GM12878 (cell line): ENCODE measurements around the gene RNF34.

Experiments
- EZH2 ChIP-seq: IDR thresholded peaks from 2 replicates; pipeline ENCODE4 v1.6.1; 2012; ENCODE audit warnings: low read depth, mild to moderate bottlenecking, control low read depth, inconsistent platforms, low read length, borderline replicate concordance; ENCODE audit not compliant: control insufficient read depth
- FOXM1 ChIP-seq: IDR thresholded peaks from 2 replicates; pipeline ENCODE4 v1.6.1; 2012; ENCODE audit warnings: low read depth, mild to moderate bottlenecking, inconsistent platforms, low read length, moderate library complexity
- HDGF ChIP-seq: fragments of 450-650 bp; IDR thresholded peaks from 2 replicates; pipeline ENCODE4 v1.6.1; 2016; ENCODE audit warnings: antibody characterized with exemption
- IRF3 ChIP-seq: fragments of 450-650 bp; IDR thresholded peaks from 2 replicates; pipeline ENCODE4 v1.6.1; 2014; ENCODE audit warnings: mild to moderate bottlenecking
- JUNB ChIP-seq: IDR thresholded peaks from 2 replicates; pipeline ENCODE4 v1.6.1; 2016; ENCODE audit warnings: antibody characterized with exemption, mild to moderate bottlenecking
- POLR2A ChIP-seq: IDR thresholded peaks from 2 replicates; pipeline ENCODE4 v1.6.1; 2011; ENCODE audit warnings: low read depth, mild to moderate bottlenecking, low read length
- POLR2AphosphoS5 ChIP-seq: IDR thresholded peaks from 2 replicates; pipeline ENCODE4 v1.6.1; 2011; ENCODE audit warnings: mild to moderate bottlenecking, low read length, inconsistent platforms
- RCOR1 ChIP-seq: conservative IDR thresholded peaks from 2 replicates; pipeline ENCODE4 v1.6.1; 2012; ENCODE audit warnings: low read depth, low read length, improper control_type of control experiment
- TAF1 ChIP-seq: IDR thresholded peaks from 2 replicates; pipeline ENCODE4 v1.6.1; 2011; ENCODE audit warnings: mild to moderate bottlenecking, low read depth, low read length, borderline replicate concordance
- ZBTB33 ChIP-seq: fragments of 450-650 bp; IDR thresholded peaks from 2 replicates; pipeline ENCODE4 v1.6.1; 2017; ENCODE audit warnings: mild to moderate bottlenecking
- ZNF217 ChIP-seq: fragments of 450-650 bp; IDR thresholded peaks from 2 replicates; pipeline ENCODE4 v1.6.1; 2017; ENCODE audit warnings: antibody characterized with exemption, mild to moderate bottlenecking
- ZZZ3 ChIP-seq: IDR thresholded peaks from 2 replicates; pipeline ENCODE4 v1.6.1; 2011; ENCODE audit warnings: low read depth; ENCODE audit not compliant: control insufficient read depth, insufficient read length
- TF ChIP-seq, protein P1 (sequence below), 3 experiments: IDR thresholded peaks in 2 of 3; conservative IDR thresholded peaks in 1 of 3; 2 replicates each; pipeline ENCODE4 v1.5.1; 2011; ENCODE audit warnings: low read depth in 3 of 3, low read length in 3 of 3, mild to moderate bottlenecking in 3 of 3, control low read depth in 2 of 3, moderate library complexity in 2 of 3, inconsistent platforms in 1 of 3, mixed read lengths in 1 of 3; ENCODE audit not compliant: control insufficient read depth in 2 of 3, insufficient read depth in 1 of 3; ENCODE audit errors: extremely low read depth in 1 of 3
- TF ChIP-seq, protein P2 (sequence below): IDR thresholded peaks from 2 replicates; pipeline ENCODE4 v1.6.1; 2012; ENCODE audit warnings: low read length, inconsistent platforms

DNA sequence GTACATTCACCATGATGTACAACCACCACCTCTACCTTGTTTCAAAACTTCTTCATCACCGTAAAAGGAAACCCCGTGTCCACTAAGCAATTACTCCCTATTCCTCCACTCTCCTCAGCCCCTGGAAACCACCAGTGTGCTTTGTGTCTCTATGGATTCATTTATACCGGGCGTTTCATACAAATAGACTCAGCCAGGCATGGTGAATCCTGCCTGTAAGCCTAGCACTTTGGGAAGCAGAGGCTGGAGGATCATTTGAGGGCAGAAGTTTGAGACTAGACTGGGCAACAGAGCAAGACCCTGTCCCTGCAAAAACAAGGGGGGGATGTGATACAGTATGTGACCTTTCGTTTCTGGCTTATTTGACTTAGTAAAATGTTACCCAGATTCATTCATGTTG lies 21.2 kb upstream of the RNF34 start:
- TF ChIP-seq TAF1 = no peak
- TF ChIP-seq, protein P1, sequence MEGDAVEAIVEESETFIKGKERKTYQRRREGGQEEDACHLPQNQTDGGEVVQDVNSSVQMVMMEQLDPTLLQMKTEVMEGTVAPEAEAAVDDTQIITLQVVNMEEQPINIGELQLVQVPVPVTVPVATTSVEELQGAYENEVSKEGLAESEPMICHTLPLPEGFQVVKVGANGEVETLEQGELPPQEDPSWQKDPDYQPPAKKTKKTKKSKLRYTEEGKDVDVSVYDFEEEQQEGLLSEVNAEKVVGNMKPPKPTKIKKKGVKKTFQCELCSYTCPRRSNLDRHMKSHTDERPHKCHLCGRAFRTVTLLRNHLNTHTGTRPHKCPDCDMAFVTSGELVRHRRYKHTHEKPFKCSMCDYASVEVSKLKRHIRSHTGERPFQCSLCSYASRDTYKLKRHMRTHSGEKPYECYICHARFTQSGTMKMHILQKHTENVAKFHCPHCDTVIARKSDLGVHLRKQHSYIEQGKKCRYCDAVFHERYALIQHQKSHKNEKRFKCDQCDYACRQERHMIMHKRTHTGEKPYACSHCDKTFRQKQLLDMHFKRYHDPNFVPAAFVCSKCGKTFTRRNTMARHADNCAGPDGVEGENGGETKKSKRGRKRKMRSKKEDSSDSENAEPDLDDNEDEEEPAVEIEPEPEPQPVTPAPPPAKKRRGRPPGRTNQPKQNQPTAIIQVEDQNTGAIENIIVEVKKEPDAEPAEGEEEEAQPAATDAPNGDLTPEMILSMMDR (IDR thresholded peaks at IDR 0.05 in 2 of 3, conservative IDR thresholded peaks at IDR 0.05 in 1 of 3; ENCODE audit: control insufficient read depth in 2 of 3, extremely low read depth in 1 of 3, insufficient read depth in 1 of 3, low read depth in 3 of 3, low read length in 3 of 3) = no peak
- TF ChIP-seq ZZZ3 = no peak
- no peak for TF ChIP-seq RCOR1
- TF ChIP-seq EZH2 = no peak
- no peak for TF ChIP-seq JUNB
- TF ChIP-seq IRF3 = no peak
- no peak for TF ChIP-seq ZNF217
- TF ChIP-seq HDGF = no peak
- TF ChIP-seq, protein P2, sequence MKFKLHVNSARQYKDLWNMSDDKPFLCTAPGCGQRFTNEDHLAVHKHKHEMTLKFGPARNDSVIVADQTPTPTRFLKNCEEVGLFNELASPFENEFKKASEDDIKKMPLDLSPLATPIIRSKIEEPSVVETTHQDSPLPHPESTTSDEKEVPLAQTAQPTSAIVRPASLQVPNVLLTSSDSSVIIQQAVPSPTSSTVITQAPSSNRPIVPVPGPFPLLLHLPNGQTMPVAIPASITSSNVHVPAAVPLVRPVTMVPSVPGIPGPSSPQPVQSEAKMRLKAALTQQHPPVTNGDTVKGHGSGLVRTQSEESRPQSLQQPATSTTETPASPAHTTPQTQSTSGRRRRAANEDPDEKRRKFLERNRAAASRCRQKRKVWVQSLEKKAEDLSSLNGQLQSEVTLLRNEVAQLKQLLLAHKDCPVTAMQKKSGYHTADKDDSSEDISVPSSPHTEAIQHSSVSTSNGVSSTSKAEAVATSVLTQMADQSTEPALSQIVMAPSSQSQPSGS = no peak
- TF ChIP-seq POLR2AphosphoS5 = no peak
- no peak for TF ChIP-seq POLR2A
- TF ChIP-seq FOXM1 = no peak
- no peak for TF ChIP-seq ZBTB33
